Measurements from ENCODE around the gene UBE2O. TPM values are rescaled to one million over a fixed set of nuclear protein-coding genes. Genes with fewer than 3 reads are reported as not detected.
A peak's percentile ranks its signal among the peaks of the same experiment; 100 is the strongest.

Gene UBE2O
- total and polyA plus RNA-seq, 8 donors: 10.4 to 19.8 (median 15.9) TPM

- DNase-seq: peak in 2 of 6 donors; percentile 33 to 47
Observed at GRCh38 chr17:76500074-76500746, 47.3 kb upstream of the UBE2O start.

GRCh38 chr17:76499267-76499667 lies 46.3 kb upstream of the UBE2O start:
- no peak for FAIRE-seq
- Histone ChIP-seq H3K27me3 (no peaks in the 10 kb centered on the region), H3K27ac (peak overlapping the region in 3 of 4 donors; percentile 3 to 94 (median 92)), H3K9me3 (no peaks in the 10 kb centered on the region), H3K4me1 (peaks cover 29 to 38% (median 38%) of the 10 kb centered on the region in 3 donors), H3K4me3 (peak overlapping the region in 2 of 4 donors; percentile 83 to 92), H3K36me3 (no peaks in the 10 kb centered on the region)
- intact Hi-C loops (cut with DNase I): no loop called here
- peak in 3 of 6 donors; percentile 37 to 49 (median 45) for DNase-seq
- whole genome bisulfite sequencing, 2 donors: 31 to 37% methylated on average over 5 of the region's 5 CpGs
- no peak for TF ChIP-seq CTCF (IDR thresholded peaks at IDR 0.05)
- ATAC-seq: peak in 2 of 4 donors; percentile 0

More at GRCh38 chr17:76500074-76500746, 47.3 kb upstream of the UBE2O start:
- peak overlapping the region; percentile 66 to 92 (median 83) for H3K4me3 ChIP-seq
- no peaks in the 10 kb centered on the region for H3K27me3 ChIP-seq
- ATAC-seq: no peak
- H3K9me3 ChIP-seq: no peaks in the 10 kb centered on the region
- H3K27ac ChIP-seq: peak overlapping the region; percentile 74 to 94 (median 90)
- WGBS, 2 donors: 19 to 20% methylated on average over 17 of the region's 17 CpGs
- H3K36me3 ChIP-seq: no peaks in the 10 kb centered on the region
- no peak for TF ChIP-seq CTCF (IDR thresholded peaks at IDR 0.05)
- no peak for FAIRE-seq
- H3K4me1 ChIP-seq: peaks cover 29 to 38% (median 38%) of the 10 kb centered on the region in 3 donors
- intact Hi-C loops (cut with DNase I): loop anchor here in 1 of 3 donors (10.0 kb wide), 1 partner anchor 95 kb away; no protein-coding TSS in a partner anchor

- no peak for ATAC-seq
- DNase-seq: peak in 1 of 6 donors; percentile 15
- H3K9me3 ChIP-seq: no peaks in the 10 kb centered on the region
- FAIRE-seq: no peak
- H3K27ac ChIP-seq: peak overlapping the region; percentile 3 to 94 (median 82)
- 42 to 53% methylated on average over 4 of the region's 4 CpGs for WGBS, 2 donors
- TF ChIP-seq CTCF (IDR thresholded peaks at IDR 0.05): no peak
- intact Hi-C loops (cut with DNase I): no loop called here
- H3K36me3 ChIP-seq: no peaks in the 10 kb centered on the region
- no peaks in the 10 kb centered on the region for H3K27me3 ChIP-seq
- H3K4me1 ChIP-seq: peaks cover 29 to 38% (median 38%) of the 10 kb centered on the region in 3 donors
- H3K4me3 ChIP-seq: peak overlapping the region in 2 of 4 donors; percentile 83 to 92
Observed at GRCh38 chr17:76498876-76499251, 45.9 kb upstream of the UBE2O start.

- Histone ChIP-seq H3K27ac (peak overlapping the region; percentile 66 to 94 (median 82)), H3K4me3 (peak overlapping the region in 2 of 4 donors; percentile 9 to 32), H3K36me3 (no peaks in the 10 kb centered on the region), H3K27me3 (no peaks in the 10 kb centered on the region), H3K4me1 (peaks cover 29 to 38% (median 37%) of the 10 kb centered on the region in 3 donors), H3K9me3 (no peaks in the 10 kb centered on the region)
- TF ChIP-seq CTCF (IDR thresholded peaks at IDR 0.05): no peak
- intact Hi-C loops (cut with DNase I): no loop called here
- peak; percentile 39 to 66 (median 60) for ATAC-seq
- no peak for FAIRE-seq
- DNase-seq: peak; percentile 83 to 95 (median 86)
- WGBS, 2 donors: 5 to 8% methylated on average over 31 of the region's 31 CpGs
Observed at GRCh38 chr17:76497979-76498875, 45.3 kb upstream of the UBE2O start.
